CD4-positive, alpha-beta T cell treated with Interleukin-2 at 100 ng/mL for 4 hours (primary cell): Measurements from ENCODE around the gene ABI3BP.

Experiments
- DNase-seq: peaks from one replicate; pipeline ENCODE4 v3.0.0-alpha.2; 2020; ENCODE audit warnings: low spot score

ABI3BP gene

DNA sequence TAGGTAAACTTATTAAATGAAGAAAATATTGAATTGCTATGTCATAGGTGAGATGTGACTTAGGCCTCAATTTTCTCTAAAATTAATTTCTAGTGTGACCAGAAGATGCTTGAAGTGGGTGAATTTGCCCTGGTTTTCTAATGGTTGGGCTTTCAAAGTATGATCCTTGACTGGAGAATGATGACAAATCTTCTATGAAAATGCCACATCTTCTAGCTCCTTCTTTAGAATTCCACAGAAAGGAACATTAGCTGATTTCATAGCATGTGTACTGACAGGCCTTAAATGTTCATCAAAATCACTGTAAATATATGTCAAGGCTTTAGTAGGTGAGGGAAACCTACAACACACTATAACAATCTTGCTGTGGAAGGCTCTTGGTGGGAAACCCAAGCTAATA lies 8.9 kb downstream of the ABI3BP start:
- no peak for DNase-seq

DNA sequence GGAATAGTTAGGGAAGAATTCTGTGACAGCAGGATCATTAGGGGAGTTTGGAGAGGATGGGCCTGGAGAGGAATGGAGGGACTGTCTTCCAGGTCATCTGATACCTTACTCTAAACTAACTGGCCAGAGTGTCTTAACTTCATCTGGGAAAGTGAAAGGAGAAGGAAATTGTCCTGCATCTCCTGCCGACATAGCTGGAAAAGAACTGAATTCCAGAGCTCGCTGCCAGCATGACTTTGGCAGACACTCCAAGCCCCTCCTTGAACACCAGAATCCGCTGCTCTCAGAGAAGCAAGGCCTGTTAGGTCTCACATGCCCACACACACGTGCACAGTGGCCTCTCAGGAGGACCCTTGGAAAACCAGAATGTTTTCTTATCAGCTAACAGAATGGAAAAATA lies 10.5 kb downstream of the ABI3BP start:
- no peak for DNase-seq

DNA sequence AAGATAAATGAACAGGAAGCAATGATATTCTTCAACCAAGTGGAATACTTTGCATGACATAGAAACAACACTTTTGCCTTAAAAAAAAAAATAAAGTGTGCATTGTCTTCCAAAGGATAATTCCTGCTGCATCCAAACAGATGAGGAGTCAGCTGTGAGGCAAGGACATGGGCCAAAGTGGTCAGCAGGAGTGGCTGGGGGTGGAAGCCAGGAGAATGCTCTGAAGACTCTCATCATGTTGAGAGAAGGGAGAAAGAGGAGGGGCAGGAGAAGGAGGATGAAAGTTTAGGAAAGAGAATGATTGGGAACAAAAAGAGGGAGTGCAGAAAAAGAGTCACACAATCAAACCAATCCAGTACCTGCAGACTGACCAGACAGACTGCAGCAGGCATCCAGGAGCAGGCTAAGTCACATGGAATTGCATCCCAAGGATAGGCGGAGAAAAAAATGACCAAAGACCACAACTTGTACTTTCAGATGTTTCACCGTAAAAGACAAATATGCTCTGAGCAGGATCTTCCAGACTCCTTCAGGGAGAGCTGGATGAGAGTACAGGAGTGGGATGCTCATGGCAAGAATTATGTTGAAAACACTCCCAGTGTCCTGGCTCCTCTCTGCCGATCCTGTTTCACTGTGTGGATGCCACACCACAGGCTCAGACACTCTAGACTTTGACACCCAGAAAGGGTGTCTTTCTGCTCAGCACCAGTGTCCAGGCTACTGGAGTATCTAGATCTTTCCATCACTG lies 11.9 kb downstream of the ABI3BP start:
- DNase-seq, result no peak

DNA sequence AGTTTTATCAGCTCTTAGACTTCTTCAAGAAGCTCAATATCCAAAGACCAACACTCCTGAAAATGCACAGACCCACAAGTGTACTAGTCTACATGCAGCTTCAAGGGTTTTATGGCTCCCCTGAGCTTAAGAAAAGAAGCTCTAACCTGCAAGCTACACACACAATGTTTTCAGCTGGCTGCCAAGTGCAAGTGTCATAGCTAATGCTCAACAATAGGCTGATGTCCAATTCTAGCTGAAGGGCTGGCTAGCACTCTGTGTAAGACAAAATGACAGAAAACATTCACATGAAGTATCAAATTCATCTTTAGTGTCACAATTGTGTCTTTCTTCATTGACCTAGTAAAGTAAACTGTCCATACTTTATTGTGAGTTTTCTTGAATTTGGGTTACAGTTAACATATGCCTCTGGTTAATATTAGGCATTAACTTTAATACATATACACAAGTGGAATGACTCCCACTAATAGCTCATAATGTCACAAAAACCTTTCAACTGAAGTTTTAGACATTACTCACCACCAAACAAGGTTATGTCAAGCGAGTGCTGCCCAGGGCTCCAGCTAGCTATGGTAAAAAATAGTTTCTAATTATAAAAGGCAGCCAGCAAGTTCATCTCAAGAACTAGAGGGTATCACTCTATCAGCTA lies 15.1 kb downstream of the ABI3BP start:
- no peak for DNase-seq

DNA sequence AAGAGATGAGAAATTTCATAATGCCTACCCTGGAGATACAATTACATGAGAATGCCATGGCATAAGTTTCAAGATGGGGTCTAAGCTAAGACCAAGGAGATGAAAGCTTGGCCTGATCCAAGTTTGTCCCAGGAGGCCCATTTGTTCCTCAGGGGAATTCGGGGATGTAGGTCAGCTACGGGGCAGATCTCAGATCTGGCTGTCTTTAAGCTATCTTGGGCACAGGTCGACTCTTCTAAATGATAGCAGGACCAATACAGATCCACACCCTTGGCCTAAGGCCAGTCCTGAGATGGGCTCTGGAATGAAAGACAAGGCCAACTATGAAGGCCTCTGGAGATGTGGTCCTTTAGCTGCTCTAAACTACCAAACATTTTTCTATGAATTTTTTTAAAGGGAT lies 16.6 kb downstream of the ABI3BP start:
- DNase-seq, result no peak

DNA sequence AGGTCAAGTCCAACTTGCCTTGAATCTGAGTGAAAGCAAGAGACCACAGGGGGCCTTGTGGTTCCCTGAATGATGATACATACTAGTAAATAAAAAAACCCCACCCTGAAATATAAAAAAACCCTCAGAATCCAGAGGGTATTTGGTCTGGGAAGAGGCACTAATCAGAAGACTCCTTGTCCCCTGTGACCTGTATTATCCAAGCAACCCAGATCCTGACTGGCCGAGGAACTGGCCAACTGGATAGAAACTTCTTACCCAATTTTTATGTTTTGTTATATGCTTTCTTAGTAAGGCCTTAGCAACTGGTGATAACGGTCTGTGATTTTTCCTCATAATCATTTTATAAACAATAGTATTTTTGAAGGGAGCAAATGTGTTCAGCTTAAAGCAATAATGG lies 17.5 kb downstream of the ABI3BP start:
- DNase-seq, result no peak

DNA sequence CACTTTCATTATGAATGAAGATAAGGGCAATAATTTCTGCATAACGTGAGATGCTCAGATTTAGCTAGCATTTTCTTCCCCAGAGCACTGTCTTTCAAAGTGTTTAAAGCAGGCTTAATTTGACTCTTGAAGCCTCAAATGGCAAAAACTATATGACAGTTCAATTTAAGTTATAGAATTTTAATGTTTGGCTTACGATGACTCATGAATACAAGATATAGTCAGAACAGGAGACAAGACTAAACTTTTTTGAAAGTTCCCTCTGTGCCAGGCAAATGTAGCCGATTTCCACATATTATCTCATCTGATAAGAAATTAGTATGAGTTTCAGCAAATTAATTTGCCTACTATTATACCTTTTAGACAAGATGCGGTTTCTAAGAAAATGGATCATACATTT lies 19.6 kb downstream of the ABI3BP start:
- no peak for DNase-seq

DNA sequence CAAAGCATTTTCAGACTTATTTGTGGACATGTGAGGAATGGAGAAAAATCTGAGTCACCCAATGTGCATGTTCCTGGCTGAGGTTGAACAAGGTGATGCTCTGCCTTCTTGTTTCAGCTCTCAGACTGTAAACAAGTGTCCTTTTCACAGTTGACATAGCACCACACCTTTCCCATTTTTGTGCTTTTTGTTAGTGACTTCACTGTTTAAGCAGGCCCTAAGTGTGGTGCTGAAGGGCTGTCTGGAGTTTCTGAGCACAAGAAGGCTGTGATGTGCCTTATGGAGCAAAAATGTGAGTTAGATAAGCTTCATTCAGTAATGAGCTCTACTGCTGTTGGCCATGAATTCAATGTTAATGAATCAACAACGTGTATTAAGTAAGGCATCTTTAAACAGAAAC lies 20.4 kb downstream of the ABI3BP start:
- no peak for DNase-seq

DNA sequence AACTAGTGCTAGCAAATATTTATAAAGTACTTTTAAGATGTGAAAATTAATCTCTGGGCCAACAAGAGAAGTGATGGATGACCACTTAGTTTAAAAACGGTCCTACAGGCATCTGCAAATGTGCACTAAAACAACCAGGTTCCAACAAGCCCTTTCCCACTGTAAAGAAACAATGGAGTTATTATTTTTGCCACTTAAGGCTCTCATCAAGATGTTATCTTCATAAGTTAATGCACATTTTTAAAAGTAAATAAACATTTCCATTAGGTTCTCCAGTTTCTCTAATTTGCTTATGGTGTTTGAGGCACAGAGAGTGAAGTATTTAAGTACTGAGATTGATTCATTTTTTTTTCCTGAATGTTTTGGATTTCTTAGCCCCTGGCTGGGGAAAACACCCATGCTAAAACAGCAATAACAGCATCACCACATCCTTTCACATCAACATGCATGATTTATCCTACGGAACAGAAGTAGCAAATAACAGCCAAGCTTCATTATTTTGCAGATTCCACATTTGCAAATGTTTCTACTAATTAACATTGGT lies 20.8 kb downstream of the ABI3BP start:
- no peak for DNase-seq

DNA sequence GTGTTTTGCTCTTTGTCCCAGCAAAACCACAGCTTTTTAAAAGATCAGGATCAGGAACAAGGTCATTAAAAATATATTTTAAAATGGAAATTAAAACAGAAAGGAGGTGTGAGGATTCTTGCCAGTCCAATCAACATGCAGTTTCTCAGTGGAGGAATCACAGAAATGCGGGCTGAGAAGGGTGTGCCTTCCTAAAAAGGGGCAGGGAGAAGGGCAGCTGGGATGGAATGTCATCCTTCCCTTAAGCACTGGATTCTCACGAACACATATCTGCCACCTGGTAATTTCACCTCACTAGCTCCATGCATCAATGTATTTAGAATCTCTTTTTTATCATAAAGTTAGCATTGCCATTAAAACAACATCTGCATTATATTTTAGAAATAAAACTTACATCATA lies 21.4 kb downstream of the ABI3BP start:
- no peak for DNase-seq

DNA sequence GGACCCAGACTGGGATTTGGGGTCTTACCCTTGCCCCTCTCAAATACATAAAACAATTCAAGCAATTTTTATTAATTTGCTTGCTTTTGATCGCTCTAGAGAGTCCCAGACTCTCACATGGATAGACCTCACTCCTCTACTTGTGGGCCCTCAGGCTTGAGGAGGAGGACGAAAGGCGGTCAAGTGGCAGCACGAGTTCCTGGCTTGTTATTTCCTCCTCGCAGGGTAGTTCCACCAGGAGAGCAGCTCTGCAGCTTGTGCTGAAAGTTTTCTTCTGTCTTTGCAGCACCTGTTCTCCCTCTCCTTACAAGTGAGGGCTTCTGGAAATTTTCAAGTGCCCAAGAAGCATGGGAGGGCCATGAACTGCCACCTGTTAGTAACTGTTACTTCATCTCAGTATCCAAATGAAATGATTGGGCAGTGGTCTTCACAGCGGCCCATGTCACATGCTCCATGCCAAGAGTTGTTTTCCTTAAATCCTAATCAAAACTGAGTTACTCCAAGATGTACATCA lies 22.7 kb downstream of the ABI3BP start:
- no peak for DNase-seq

DNA sequence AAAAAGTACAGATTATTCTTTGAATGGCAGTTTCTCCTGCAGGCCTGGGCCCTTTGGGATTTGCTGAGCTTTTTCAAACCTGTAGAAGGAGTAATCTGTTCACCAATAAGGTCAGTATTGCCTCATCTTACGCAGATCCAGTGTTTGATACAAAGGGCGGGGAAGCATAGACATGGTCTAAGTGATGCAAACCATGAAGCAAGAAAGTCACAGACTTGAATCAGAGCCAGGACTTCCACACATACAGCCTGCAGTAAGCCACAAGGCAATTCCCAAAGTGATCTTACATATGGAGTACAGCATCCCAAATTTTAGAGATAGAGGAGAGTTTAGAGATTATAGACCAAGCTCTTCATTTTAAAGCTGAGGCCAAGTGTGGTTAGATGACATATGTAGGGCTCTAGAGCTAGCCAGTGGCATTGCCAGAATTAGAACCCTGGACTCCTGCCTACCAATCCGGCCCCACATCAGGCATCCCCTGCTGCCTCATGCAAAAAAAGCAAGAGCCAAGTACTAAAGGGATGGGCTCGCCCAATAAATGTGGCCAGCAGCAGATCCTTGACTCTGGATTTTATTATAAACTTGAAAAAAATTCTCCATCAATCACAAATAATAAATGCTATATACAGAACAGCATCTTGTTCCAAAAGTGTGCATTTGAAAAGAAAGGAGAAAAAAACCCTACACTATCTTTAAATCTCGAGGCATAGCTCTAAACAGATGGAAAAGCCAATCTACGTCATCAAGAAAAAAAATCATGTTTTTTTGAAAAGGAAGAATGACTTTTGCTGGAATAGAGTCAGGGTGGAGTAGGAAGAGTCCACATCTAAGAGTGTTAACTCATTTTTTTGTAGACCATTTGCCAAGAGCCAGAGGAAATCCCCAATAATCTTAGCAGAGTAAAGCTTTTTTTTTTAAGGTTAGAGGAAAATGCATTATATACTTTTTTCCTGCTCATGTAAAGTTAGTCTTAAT lies 24.0 kb downstream of the ABI3BP start:
- DNase-seq, result no peak

DNA sequence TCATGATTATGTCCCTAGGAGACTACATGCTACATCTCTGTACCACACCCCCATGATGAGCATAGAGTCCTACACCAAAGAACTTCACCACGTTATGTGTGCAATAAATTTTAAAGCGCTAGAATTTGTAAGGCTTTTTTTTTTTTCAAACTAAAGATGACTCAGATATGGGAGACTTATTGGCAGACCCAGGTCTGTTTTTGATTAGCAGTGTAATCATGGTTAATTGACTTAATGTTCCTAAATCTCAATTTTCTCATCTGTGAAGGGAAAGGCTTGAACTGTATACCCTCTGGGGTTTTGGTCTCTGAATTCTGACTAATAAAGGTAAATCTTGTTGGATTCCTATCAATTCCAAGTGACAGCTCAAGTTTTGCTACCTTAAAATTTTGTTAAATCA lies 26.4 kb downstream of the ABI3BP start:
- DNase-seq, result no peak

DNA sequence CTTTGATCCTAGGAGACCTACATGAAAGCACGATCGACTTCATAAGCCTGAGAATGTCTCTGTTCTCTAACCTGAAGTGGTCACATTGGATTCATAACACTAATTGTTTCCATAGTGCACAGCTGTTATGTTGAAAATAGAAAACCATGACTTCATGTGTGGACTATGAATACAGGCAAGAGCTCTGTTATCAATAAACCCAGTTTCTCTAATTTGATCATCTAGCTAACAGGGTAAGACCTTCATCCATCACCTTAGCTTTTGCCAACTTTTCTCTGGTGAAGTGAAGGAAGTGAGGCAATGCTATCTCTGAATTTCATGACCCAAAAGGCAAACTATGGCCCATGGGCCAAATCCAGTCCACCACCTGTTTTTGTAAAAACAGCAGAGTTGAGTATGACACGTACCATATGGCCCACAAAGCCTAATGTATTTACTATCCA lies 27.2 kb downstream of the ABI3BP start:
- DNase-seq, result no peak

DNA sequence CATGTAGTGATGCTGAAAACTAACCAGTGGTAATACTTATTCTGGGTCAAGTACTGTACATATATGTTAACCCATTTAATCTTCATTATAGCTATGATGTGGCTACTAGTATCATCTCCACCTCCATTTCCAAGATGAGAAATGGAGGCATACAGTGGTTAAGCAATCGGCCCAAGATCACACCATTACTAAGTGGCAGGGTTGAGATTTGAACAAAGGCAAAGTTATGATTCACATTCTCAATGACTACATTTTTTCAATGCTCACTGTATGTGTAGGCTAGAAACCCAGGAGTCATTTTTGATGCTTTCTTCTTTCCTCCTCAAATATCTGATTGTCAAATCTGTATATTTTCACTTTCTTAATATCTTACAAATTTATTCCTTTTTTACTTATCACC lies 30.2 kb downstream of the ABI3BP start:
- DNase-seq, result no peak

DNA sequence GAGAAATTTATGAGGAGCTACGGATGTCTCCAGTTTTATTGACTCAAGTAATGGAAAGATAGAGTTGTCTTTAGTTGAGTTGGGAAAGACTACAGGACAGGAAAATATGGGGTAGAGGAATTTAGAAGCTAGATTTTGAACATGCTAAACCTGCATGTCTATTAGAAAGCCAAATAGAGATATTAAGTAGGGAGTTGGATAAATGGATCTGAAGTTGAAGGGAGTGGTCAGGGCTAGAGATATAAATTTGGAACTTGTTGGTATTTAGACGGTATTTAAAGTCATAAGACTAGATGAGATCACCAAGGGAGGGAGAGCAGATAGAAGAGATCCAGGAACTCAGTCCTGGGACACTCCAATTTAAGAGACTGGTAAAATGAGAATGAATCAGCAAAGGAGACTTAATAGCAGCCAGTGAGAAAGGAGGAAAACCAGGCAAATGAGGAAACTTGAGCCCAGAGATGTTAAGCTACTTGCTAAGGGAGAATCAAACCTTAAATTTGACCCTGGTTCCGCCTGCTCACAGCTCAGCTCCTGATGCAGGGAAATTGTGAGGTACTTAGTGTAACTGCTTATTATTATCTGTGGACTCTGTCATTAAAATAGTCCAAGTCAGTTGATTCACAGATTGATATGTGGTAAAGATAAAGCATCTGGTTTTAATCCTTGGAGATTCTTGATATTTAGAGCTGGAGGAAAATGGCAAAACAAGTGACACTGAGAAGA lies 35.8 kb downstream of the ABI3BP start:
- DNase-seq, result no peak

DNA sequence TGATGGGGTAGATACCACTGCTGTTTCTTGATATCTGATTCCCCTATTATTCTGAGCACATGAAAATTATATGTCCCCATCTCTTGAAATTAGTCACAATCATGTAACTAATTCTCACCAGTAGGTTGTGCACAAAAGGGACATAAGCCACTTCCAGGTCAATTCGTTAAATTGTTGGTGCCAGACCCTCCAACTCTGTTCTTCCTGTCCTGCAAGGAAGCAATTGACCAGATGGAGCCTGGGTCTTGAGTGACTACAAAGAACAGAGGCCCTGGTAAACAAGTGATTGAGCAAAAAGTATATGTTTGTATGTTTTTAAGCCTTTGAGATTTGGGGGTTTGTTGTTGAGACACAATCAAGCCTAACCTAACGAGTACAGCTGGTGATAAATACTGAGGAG lies 36.9 kb downstream of the ABI3BP start:
- no peak for DNase-seq

DNA sequence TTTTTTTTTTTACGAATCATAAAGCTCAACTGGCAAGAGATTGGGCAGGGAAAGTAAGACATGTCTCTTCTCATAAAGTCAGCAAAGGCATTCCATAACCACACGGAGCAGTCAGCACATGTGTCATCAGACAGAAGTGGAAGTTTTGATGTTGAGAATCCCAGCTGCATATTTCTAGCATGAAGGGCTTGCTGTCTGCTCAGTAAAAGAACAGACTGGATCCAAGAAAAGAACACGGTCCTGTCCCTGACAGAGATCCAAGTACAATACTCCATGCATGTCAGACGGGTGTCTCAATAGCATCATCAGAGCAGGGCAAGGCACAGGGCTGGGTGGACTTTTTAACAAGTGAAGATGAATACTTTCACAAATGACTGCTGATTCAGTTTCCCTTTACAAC lies 38.2 kb downstream of the ABI3BP start:
- DNase-seq, result no peak

DNA sequence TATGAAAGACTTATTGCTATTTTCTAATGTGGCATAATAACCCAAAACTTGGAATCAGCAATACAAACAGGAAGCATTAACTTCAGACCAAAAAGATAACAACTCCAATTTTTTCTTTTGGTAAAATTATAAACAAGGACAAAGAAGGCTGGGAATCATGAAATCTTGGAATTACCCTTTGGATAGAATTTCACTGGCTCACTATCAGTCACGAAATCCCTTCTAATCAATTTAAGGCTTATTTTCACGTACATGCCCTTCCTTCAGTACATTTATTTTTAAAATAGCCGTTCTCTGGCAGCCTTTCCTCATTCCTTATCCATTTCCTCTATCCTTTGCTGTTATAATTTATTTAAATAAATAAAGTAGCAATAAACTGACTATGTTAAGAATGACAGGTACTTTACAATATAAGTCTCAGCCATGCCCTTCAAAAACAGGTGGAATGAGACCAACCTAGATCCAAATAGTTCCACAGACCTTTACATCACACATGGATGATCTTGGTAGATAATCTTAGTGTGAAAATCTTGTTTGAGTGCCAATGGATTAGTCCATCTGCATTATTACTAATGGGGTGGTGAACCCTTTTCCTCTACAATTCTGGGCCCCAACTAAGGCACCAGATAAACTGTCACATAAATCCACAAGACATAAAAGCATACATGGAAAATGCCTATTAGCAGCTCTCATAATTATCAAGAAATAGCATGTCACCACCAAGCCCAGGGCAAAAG lies 38.9 kb downstream of the ABI3BP start:
- DNase-seq, result no peak

DNA sequence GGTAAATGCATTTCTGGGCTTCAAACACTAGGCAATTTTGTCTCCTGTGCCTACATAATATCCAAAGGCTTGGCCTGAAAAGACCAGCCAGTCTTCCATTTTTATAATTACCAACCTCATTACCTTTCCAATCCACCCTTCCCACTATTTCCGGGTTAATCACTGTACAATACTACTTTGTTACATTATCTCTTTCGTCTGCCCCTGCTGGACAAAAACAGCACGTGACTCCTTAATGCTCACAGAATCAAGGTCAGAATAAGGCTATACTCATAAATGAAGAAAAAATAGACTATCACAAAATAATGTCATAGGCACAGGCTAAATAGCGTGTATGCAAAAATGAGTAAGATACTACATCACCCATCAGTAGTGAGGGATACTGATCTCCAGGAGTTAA lies 40.1 kb downstream of the ABI3BP start:
- DNase-seq, result no peak

DNA sequence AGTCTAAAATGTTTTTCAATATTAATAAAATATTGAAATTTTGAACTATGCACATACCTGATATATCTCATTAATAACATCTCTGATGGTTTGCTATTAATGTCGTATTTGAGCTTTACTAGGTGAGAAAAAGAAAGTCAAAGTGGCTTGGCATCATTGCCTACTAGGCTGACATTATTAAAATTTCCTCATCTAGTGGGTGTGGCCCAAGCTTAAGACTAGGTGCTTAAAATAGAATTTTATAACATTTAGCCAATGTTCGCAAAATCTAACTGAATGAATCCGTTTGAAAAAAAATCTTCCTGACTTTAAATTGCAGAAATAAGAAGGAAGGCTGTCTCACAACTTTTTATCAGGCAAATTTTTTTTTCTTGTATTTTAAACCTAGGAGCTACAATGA lies 46.1 kb downstream of the ABI3BP start:
- no peak for DNase-seq
